ENCODE results near the gene RGS8. TPM values are rescaled to one million over a fixed set of nuclear protein-coding genes. Genes with fewer than 3 reads are reported as not detected.

RGS8 gene
- polyA plus RNA-seq, 3 donors, result not detected

DNA sequence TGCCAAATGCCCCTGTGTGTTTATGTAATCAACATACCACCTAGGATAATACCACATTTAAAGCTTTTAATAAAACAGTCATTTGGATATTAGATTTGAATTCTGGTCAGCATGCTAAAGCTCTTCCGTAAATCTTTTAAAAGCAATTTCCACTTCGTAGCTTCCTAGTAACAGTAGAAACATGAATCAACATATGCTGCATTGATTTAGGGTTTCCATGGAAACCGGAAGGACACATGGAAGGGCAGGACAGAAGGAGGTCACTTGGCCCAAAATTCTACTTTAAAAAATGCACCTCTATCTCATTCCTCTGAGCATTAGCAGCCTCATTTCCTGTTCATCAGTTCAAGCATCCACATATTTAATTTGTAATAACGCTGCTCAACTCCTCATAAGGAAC lies 8.1 kb downstream of the RGS8 start:
- no peak overlapping the region for H2AFZ ChIP-seq (ENCODE audit: insufficient read depth, low read depth, low read length, poor library complexity, severe bottlenecking)
- 75% methylated on average over 2 of the region's 4 CpGs for WGBS (ENCODE audit: insufficient coverage)

DNA sequence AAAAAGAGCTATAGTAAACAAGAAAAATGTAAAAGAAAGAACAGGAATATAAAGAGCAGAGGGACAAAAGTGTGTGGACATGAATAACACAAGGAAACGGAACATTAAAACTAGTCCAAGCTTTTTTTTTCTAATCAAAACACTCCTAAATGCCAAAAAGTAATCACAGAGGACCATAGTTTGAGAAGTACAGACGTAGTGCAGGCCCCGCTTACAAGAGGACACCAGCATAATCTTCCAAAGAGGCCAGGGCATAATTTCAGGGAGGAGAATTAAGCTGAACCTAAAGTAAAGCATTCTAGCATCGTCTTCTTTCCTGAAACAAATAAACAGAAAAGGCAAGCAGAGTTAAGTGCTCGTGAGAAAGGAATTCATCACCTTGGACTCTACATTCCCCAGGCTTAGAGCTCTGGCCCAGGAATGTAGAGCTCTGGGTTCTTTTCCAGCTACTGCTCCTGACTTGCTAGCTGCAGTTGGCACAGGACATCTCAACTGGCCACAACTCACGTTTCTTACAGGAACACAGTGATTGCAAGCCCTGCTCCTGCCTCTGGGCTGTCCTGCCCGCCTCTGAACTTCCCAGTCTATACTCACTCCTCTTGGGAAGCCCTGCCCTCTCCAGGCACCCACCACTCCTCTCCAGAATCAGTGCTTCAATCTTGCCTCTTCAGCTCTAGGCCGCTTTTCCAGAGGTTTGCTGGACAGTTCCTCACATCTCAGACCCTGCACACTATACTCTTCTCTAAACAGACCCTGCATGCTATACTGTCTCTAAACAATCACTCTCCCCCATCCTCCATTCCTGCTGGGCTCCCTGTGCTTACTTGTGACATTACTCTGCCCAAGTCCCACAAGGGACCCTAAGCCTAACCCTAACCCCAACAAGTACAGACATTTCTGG lies 9.8 kb downstream of the RGS8 start:
- Histone ChIP-seq H3K27ac (ENCODE audit: low read depth in 1 of 2, low read length in 2 of 2) (no peak overlapping the region), H3K27me3 (ENCODE audit: control insufficient read depth in 2 of 2, insufficient read depth in 2 of 2, low read length in 2 of 2) (peaks cover 0 to 7% of the 10 kb centered on the region in 2 donors), H3K4me1 (ENCODE audit: control insufficient read depth in 1 of 2, insufficient read depth in 2 of 2, low read length in 2 of 2) (no peaks in the 10 kb centered on the region), H2AFZ (ENCODE audit: insufficient read depth, low read depth, low read length, poor library complexity, severe bottlenecking) (no peak overlapping the region), H4K20me1 (ENCODE audit: insufficient read depth, low read length) (no peaks in the 10 kb centered on the region), H3K9me3 (replicated peaks in 1 of 2; ENCODE audit: control insufficient read depth in 1 of 2, insufficient read depth in 1 of 2, low read length in 2 of 2) (no peaks in the 10 kb centered on the region), H3K79me2 (ENCODE audit: insufficient read depth, low read length) (no peaks in the 10 kb centered on the region), H3K36me3 (replicated peaks in 1 of 2; ENCODE audit: control insufficient read depth in 1 of 2, insufficient read depth in 2 of 2, low read length in 2 of 2) (no peaks in the 10 kb centered on the region), H3K9ac (ENCODE audit: insufficient read depth, low read length, poor library complexity, severe bottlenecking) (no peak overlapping the region), H3K4me3 (replicated peaks in 1 of 3; ENCODE audit: low read depth in 2 of 3, low read length in 3 of 3) (no peak overlapping the region), H3K4me2 (replicated peaks; ENCODE audit: extremely low read depth, low read length, poor library complexity, severe bottlenecking) (no peak overlapping the region)
- no peaks in the 10 kb centered on the region for H3K36me3 Mint-ChIP-seq
- WGBS (ENCODE audit: insufficient coverage), result 81% methylated on average over 5 of the region's 8 CpGs
- no peak for DNase-seq
- H3K4me3 Mint-ChIP-seq, result no peak overlapping the region
- TF ChIP-seq, protein P1, sequence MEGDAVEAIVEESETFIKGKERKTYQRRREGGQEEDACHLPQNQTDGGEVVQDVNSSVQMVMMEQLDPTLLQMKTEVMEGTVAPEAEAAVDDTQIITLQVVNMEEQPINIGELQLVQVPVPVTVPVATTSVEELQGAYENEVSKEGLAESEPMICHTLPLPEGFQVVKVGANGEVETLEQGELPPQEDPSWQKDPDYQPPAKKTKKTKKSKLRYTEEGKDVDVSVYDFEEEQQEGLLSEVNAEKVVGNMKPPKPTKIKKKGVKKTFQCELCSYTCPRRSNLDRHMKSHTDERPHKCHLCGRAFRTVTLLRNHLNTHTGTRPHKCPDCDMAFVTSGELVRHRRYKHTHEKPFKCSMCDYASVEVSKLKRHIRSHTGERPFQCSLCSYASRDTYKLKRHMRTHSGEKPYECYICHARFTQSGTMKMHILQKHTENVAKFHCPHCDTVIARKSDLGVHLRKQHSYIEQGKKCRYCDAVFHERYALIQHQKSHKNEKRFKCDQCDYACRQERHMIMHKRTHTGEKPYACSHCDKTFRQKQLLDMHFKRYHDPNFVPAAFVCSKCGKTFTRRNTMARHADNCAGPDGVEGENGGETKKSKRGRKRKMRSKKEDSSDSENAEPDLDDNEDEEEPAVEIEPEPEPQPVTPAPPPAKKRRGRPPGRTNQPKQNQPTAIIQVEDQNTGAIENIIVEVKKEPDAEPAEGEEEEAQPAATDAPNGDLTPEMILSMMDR (IDR thresholded peaks at IDR 0.05), result no peak
- intact Hi-C loops (cut with micrococcal nuclease), result no loop called here
- H3K9me3 Mint-ChIP-seq, result peaks cover 0 to 2% (median 0%) of the 10 kb centered on the region in 7 donors
- H3K27me3 Mint-ChIP-seq (ENCODE audit: low read depth in 3 of 3), result peaks cover 13 to 18% (median 15%) of the 10 kb centered on the region in 3 donors
- no peak overlapping the region for H3K27ac Mint-ChIP-seq
- H3K4me1 Mint-ChIP-seq, result peaks cover 2% of the 10 kb centered on the region

More for the DNA sequence above, 8.1 kb downstream of the RGS8 start:
- H3K36me3 Mint-ChIP-seq, result no peaks in the 10 kb centered on the region
- Histone ChIP-seq H3K9ac (ENCODE audit: insufficient read depth, low read length, poor library complexity, severe bottlenecking) (no peak overlapping the region), H3K79me2 (ENCODE audit: insufficient read depth, low read length) (no peaks in the 10 kb centered on the region), H4K20me1 (ENCODE audit: insufficient read depth, low read length) (no peaks in the 10 kb centered on the region), H3K27ac (ENCODE audit: low read depth in 1 of 2, low read length in 2 of 2) (no peak overlapping the region), H3K27me3 (ENCODE audit: control insufficient read depth in 2 of 2, insufficient read depth in 2 of 2, low read length in 2 of 2) (peaks cover 0 to 7% of the 10 kb centered on the region in 2 donors), H3K9me3 (replicated peaks in 1 of 2; ENCODE audit: control insufficient read depth in 1 of 2, insufficient read depth in 1 of 2, low read length in 2 of 2) (no peaks in the 10 kb centered on the region), H3K4me2 (replicated peaks; ENCODE audit: extremely low read depth, low read length, poor library complexity, severe bottlenecking) (no peak overlapping the region), H3K4me3 (replicated peaks in 1 of 3; ENCODE audit: low read depth in 2 of 3, low read length in 3 of 3) (no peak overlapping the region), H3K4me1 (ENCODE audit: control insufficient read depth in 1 of 2, insufficient read depth in 2 of 2, low read length in 2 of 2) (no peaks in the 10 kb centered on the region), H3K36me3 (replicated peaks in 1 of 2; ENCODE audit: control insufficient read depth in 1 of 2, insufficient read depth in 2 of 2, low read length in 2 of 2) (no peaks in the 10 kb centered on the region)
- H3K27me3 Mint-ChIP-seq (ENCODE audit: low read depth in 3 of 3), result peaks cover 13 to 17% (median 14%) of the 10 kb centered on the region in 3 donors
- peaks cover 2% of the 10 kb centered on the region for H3K4me1 Mint-ChIP-seq
- intact Hi-C loops (cut with micrococcal nuclease), result no loop called here
- H3K9me3 Mint-ChIP-seq, result peaks cover 0 to under 1% (median 0%) of the 10 kb centered on the region in 7 donors
- TF ChIP-seq, protein P1 (IDR thresholded peaks at IDR 0.05), result no peak
- no peak overlapping the region for H3K4me3 Mint-ChIP-seq
- no peak for DNase-seq
- no peak overlapping the region for H3K27ac Mint-ChIP-seq
